IPS DF 19.7 (cell line): ENCODE measurements around the gene LMF1.

ENCODE experiments used
- DNase-seq: peaks from one replicate; pipeline ENCODE4 v3.0.0-alpha.2; 2013; ENCODE audit warnings: low read depth, low spot score

LMF1 gene

GRCh38 chr16:929227-930073, 41.3 kb downstream of the LMF1 start:
- no peak for DNase-seq

GRCh38 chr16:928526-928925, 42.3 kb downstream of the LMF1 start:
- DNase-seq: no peak

GRCh38 chr16:927931-928330, 42.9 kb downstream of the LMF1 start:
- DNase-seq: no peak

- DNase-seq: no peak
Measured at GRCh38 chr16:927406-927805, 43.4 kb downstream of the LMF1 start.

- no peak for DNase-seq
Measured at GRCh38 chr16:926715-927114, 44.1 kb downstream of the LMF1 start.

GRCh38 chr16:924806-925205, 46.0 kb downstream of the LMF1 start:
- no peak for DNase-seq

- DNase-seq: no peak
Measured at GRCh38 chr16:924063-924462, 46.7 kb downstream of the LMF1 start.

- no peak for DNase-seq
Measured at GRCh38 chr16:923184-923583, 47.6 kb downstream of the LMF1 start.

GRCh38 chr16:922051-922450, 48.7 kb downstream of the LMF1 start:
- no peak for DNase-seq

GRCh38 chr16:921321-921905, 49.4 kb downstream of the LMF1 start:
- DNase-seq: no peak

GRCh38 chr16:920717-921116, 50.1 kb downstream of the LMF1 start:
- no peak for DNase-seq

- DNase-seq: no peak
Measured at GRCh38 chr16:920051-920681, 50.6 kb downstream of the LMF1 start.

- no peak for DNase-seq
Measured at GRCh38 chr16:919658-920050, 51.1 kb downstream of the LMF1 start.

- no peak for DNase-seq
Measured at GRCh38 chr16:918741-919657, 51.8 kb downstream of the LMF1 start.

GRCh38 chr16:918068-918467, 52.7 kb downstream of the LMF1 start:
- no peak for DNase-seq

GRCh38 chr16:917591-918061, 53.2 kb downstream of the LMF1 start:
- no peak for DNase-seq

- no peak for DNase-seq
Measured at GRCh38 chr16:916035-916799, 54.6 kb downstream of the LMF1 start.

- DNase-seq: no peak
Measured at GRCh38 chr16:915546-915945, 55.2 kb downstream of the LMF1 start.

GRCh38 chr16:914440-914839, 56.3 kb downstream of the LMF1 start:
- DNase-seq: no peak

GRCh38 chr16:913817-914439, 56.9 kb downstream of the LMF1 start:
- no peak for DNase-seq
